Suprapubic skin (tissue), 4 donors: ENCODE results near the gene GRM1.

Experiments
- CTCF ChIP-seq, 2 donors: fragments of 200-600 bp in 1 of 2; fragments of 450-650 bp in 1 of 2; sonication (generic) in 1 of 2; IDR thresholded peaks; one replicate each; pipeline ENCODE4 v1.5.1; 2016 to 2019; ENCODE audit warnings: antibody characterized with exemption in 2 of 2, mild to moderate bottlenecking in 1 of 2, moderate library complexity in 1 of 2
- EP300 ChIP-seq: sonication (generic); formaldehyde crosslinking; IDR thresholded peaks from one replicate; pipeline ENCODE4 v1.6.1; 2017; ENCODE audit warnings: antibody characterized with exemption
- POLR2AphosphoS5 ChIP-seq, 3 donors: sonication (generic); formaldehyde crosslinking; IDR thresholded peaks; one replicate each; pipeline ENCODE4 v1.6.1; 2017; ENCODE audit warnings: antibody characterized with exemption in 3 of 3

- TF ChIP-seq POLR2AphosphoS5 (IDR thresholded peaks at IDR 0.05): no peak
- no peak for TF ChIP-seq EP300
- no peak for TF ChIP-seq CTCF (IDR thresholded peaks at IDR 0.05)
Observed at GRCh38 chr6:146100776-146101175, 71.9 kb downstream of the GRM1 start.
